ENCODE measurements around the gene SRSF8. TPM values are rescaled to one million over a fixed set of nuclear protein-coding genes. Genes with fewer than 3 reads are reported as not detected.

The SRSF8 gene
- total RNA-seq, 3 donors from 2014 or later, result 41.3 to 42.5 (median 41.4) TPM

DNA sequence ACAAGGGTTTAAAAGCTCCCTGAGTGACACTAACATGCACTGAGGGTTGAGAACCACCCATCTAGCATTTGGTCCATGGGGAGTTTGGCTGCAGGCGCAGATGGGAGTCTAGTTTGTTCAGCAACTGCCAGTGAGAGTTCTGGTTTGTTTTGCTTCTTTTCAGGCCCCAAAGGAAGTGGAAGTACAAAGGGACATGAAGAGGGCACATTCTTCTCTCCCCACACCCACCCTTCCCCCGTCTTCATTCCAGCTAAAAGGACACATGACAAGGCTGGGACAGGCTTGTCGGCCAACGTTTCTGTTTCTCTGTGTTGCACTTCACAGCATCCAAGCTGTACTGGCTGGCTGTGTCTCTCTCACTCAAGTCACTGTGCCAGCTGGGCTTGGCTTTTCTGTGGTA, 14.7 kb downstream of the SRSF8 start:
- Histone ChIP-seq H3K9me3 (no peaks in the 10 kb centered on the region), H3K4me1 (ENCODE audit: low read depth) (no peaks in the 10 kb centered on the region), H3K4me3 (no peak overlapping the region), H3K36me3 (ENCODE audit: low read depth) (no peaks in the 10 kb centered on the region)
- DNase-seq (no peak), ATAC-seq (no peak)
- TF ChIP-seq, protein P1, sequence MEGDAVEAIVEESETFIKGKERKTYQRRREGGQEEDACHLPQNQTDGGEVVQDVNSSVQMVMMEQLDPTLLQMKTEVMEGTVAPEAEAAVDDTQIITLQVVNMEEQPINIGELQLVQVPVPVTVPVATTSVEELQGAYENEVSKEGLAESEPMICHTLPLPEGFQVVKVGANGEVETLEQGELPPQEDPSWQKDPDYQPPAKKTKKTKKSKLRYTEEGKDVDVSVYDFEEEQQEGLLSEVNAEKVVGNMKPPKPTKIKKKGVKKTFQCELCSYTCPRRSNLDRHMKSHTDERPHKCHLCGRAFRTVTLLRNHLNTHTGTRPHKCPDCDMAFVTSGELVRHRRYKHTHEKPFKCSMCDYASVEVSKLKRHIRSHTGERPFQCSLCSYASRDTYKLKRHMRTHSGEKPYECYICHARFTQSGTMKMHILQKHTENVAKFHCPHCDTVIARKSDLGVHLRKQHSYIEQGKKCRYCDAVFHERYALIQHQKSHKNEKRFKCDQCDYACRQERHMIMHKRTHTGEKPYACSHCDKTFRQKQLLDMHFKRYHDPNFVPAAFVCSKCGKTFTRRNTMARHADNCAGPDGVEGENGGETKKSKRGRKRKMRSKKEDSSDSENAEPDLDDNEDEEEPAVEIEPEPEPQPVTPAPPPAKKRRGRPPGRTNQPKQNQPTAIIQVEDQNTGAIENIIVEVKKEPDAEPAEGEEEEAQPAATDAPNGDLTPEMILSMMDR (IDR thresholded peaks at IDR 0.05), result no peak
- intact Hi-C loops (cut with DNase I, micrococcal nuclease), result no loop called here

DNA sequence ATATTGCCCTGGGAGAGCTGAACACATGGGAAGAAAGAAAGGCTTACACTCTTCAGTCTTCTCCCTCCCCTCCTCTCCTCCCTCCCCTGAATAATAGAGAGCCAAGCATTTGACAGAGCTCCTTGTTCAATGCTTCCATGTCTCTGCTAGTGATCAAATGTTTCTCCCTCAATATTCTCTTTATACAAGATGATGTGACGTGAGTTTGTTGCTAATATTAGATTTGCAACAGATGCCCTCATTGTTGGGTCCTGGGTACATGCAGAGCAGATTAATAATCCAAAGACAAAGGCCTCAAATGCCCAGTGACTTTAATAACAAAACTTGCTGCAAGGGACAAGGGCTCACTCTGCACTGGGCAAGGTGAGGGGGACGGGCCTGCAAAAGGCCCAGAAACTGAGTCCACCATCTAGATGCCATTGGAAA, 15.9 kb downstream of the SRSF8 start:
- Histone ChIP-seq H3K4me1 (ENCODE audit: low read depth) (no peaks in the 10 kb centered on the region), H3K36me3 (ENCODE audit: low read depth) (no peaks in the 10 kb centered on the region), H3K4me3 (no peak overlapping the region), H3K9me3 (no peaks in the 10 kb centered on the region)
- TF ChIP-seq, protein P1 (IDR thresholded peaks at IDR 0.05), result no peak
- DNase-seq (no peak), ATAC-seq (no peak)
- intact Hi-C loops (cut with DNase I, micrococcal nuclease), result no loop called here

DNA sequence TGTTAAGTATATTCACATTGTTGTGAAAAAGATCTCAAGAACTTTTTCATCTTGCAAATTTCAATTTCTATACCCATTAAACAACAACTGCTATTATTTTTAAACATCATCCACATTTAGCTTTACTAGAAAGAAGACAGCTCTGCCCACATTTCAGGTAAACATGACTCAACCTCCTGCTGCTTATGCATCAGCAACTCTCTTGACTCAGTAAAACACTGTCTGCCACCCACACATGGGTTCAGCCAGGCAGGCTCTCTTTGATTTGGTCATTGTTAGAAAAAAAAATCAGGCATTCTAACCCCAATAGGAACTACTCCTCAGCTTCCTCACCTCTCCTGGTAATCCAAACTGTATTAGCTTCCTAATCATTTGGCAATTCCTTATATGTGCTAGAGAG, 17.8 kb downstream of the SRSF8 start:
- ATAC-seq (no peak), DNase-seq (no peak)
- no peak overlapping the region for H3K4me3 ChIP-seq
- intact Hi-C loops (cut with DNase I, micrococcal nuclease), result no loop called here
- no peaks in the 10 kb centered on the region for H3K9me3 ChIP-seq
- TF ChIP-seq, protein P1 (IDR thresholded peaks at IDR 0.05), result no peak
- no peaks in the 10 kb centered on the region for H3K36me3 ChIP-seq (ENCODE audit: low read depth)
- no peaks in the 10 kb centered on the region for H3K4me1 ChIP-seq (ENCODE audit: low read depth)

DNA sequence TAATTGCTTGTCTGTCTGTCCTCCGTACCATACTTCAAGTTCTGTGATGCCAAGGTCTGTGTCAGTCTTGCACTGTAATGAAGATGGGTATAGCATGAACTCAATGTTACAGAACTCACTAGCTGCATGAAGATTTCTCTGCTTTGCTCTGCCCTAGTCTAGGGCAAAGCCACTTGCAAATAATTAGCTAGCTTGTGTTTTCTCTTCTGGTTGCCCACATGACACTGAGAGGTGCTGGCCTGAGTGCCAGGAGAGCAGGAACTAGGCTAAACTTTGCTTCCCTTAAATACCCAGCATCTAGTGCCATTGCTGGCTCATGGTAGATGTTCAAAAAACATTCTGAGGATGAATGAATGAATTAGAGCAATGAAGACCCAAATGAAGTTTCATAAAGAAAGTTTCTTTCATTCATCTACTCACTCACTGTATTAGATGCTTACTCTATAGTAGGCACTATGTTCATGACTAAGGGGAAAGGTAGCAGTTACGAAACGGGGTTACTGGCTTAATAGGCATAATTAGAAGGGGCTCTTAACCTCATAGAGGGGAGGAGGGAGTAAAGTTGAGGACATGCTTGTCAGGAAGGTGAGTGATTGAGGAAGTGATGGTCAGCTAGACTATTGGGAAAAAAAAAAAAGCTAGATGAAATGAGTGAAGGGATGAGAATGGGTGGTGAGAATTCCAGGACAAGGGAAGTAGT, 18.5 kb downstream of the SRSF8 start:
- DNase-seq (no peak), ATAC-seq (no peak)
- Histone ChIP-seq H3K4me1 (ENCODE audit: low read depth) (no peaks in the 10 kb centered on the region), H3K9me3 (no peaks in the 10 kb centered on the region), H3K4me3 (no peak overlapping the region), H3K36me3 (ENCODE audit: low read depth) (no peaks in the 10 kb centered on the region)
- intact Hi-C loops (cut with DNase I, micrococcal nuclease), result no loop called here
- TF ChIP-seq, protein P1 (IDR thresholded peaks at IDR 0.05), result no peak

DNA sequence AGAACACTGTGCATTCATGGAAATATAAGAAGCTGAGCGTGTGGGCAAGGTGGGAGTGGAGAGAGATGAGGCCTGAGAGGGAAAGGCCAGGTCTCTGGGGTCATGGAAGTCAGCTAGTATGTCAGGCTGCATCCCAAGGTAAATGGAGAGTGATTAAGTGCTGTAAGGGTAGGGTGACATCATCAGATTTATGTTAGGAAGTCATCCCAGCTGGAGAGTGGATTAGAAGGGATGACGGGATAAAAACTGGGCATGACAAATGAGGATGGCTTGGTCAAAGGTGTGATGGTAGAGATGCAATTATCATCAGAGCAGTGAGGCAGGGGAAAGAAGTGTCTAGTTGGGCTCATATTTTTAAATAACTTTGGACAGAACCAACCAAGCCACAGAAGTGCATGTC, 19.4 kb downstream of the SRSF8 start:
- TF ChIP-seq, protein P1 (IDR thresholded peaks at IDR 0.05), result no peak
- Histone ChIP-seq H3K9me3 (no peaks in the 10 kb centered on the region), H3K4me3 (no peak overlapping the region), H3K36me3 (ENCODE audit: low read depth) (no peaks in the 10 kb centered on the region), H3K4me1 (ENCODE audit: low read depth) (peaks cover 8% of the 10 kb centered on the region)
- intact Hi-C loops (cut with DNase I, micrococcal nuclease), result no loop called here
- no peak for DNase-seq
- no peak for ATAC-seq

All from mucosa of descending colon (tissue), 3 donors.